HG03159 (cell line): ENCODE measurements around the gene RASSF7.
"Not testable (repeated sequence)": the region's sequence is repeated elsewhere in the genome, so short reads cannot be mapped to it uniquely, and the experiment has no call there.

Experiments
- ATAC-seq: cut with Tn5 transposase; IDR thresholded peaks from one replicate; pipeline ENCODE4 v1.9.1; 2021; ENCODE audit warnings: mild to moderate bottlenecking, moderate library complexity; ENCODE audit not compliant: unreplicated experiment

Gene RASSF7, protein sequence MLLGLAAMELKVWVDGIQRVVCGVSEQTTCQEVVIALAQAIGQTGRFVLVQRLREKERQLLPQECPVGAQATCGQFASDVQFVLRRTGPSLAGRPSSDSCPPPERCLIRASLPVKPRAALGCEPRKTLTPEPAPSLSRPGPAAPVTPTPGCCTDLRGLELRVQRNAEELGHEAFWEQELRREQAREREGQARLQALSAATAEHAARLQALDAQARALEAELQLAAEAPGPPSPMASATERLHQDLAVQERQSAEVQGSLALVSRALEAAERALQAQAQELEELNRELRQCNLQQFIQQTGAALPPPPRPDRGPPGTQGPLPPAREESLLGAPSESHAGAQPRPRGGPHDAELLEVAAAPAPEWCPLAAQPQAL

DNA sequence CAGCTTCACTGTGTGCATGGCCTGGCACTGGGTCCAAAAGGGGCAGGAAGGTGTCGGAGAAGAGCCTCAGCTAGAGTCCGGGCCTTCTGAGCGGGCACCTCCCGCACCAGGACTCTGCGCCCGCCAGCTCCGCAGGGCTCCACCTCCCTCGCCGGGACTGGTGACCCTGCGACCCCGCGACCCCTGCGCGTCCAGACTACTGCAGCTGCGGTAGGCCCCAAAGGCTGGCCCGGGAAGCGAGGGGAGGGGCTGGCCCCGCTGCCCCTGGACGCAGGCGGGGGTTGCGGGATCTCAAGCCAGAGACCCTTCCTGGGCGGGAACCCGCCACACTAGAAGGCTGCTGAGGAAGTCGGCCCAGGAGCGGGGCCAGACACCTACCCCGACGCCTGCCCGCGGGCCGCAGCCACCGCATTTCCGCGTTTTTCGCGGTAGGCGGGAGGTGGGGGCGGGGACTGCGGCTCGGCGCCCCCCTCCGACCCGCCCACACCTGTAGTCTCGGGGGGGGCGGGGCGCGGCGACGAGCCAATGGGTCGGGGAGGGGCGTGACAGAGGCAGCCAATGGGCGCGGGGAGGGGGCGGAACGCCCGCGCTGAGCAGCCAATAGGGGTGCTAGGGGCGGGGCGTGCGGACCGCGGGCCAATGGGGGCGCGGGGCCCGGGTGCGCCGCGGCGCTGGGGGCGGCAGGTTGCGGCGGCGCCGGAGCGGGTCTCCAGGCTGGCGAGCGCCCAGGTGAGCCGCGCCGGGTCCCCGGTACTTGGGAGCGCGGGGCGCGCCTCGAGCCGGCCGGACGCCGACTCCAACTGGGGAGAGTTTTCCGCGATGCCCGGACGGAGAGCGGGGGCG, at the start of gene RASSF7, which contains the start of gene LMNTD2:
Gene RASSF7, plus strand, starts transcription at position 666 of the 843 bp plus-strand sequence. CDS start 799 bp downstream, outside the sequence.
Gene LMNTD2, minus strand, starts transcription at position 434 of the 843 bp plus-strand sequence. Its CDS starts 22 bp downstream, at position 412.
- peak; percentile 61 for ATAC-seq

DNA sequence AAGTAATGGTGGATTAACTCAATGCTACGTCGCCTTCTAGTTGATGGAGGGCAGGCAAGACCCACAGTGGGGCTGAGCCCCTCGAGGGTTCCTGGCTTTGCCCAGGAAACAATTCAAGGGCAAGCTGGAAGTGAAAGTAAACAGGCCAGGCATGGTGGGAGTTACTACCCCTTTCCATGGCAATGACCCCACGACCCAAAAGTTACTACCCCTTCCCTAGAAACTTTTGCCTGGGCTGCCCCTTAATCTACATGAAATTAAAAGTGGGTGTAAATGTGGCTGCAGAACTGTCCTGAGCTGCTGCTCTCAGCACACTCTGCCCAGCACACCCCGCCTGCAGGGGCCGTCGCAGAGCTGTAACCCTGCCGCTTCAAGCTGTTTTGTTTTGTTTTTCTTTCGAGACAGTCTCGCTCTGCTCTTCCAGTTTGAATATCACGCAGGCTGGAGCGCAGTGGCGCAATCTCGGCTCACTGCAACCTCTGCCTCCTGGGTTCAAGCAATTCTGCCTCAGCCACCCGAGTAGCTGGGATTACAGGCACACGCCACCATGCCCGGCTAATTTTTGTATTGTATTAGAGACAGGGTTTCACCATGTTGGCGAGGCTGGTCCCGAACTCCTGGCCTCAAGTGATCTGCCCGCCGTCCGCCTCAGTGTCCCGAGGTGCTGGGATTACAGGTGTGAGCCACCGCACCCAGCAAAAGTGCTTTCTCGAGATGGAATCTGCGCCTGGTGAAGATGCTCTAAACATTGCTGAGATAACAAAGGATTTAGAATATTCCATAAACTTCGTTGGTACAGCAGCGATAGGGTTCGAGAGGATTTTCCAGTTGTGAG, 47.8 kb upstream of the RASSF7 start:
- ATAC-seq: no peak

DNA sequence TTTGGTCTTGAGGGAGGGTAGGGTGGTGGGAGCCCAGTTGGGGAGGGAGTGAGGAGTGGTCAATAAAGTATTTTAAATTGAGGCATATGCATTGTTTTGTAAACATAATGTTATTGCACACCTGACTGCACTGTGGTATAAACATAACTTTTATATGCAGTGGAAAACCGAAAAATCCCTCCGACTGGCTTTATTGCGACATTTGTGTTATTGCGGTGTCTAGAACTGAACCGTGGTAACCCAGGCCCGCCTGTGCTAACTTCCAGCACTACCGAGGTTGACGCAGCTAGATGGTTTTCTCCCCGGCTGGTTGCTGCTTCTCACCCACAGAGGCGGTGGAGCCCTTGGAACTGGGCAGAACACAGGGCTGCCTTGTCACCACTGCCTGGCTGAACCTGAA, 46.2 kb upstream of the RASSF7 start:
- ATAC-seq: no peak

DNA sequence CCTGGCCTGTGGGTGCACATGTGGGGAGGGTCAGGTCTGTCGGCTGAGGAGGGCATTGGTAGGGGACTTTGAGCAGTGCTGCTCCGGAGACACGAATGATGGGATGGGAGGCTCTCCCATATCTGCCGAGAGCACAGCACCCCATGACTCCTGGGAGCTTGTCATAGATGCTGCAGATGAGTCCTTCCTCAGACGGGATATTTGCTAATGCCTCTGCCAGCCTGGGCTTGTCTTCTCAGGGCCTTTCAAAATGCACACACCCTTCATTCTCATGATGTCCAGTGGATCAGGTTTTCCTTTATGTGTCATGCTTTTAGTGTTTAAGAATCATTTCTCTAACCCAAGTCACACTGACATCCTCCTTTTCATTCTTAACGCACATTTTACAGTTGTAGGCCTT, 45.6 kb upstream of the RASSF7 start:
- ATAC-seq: no peak

DNA sequence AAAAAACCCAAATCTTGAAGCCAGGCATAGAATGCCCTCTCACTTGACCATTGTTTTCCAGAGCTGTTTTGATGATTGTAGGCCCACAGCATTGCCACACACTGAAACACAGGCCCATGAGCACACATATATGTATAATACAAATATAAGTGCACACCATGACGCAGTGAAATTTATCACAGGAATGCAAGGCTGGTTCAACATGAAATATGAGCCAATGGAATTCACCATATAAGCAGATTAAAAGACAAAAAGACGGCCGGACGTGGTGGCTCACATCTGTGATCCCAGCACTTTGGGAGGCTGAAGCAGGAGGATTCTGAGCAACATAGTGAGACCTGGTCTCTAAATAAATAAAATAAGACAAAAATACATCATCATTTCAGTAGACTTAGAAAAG, 44.4 kb upstream of the RASSF7 start:
- ATAC-seq: no peak

DNA sequence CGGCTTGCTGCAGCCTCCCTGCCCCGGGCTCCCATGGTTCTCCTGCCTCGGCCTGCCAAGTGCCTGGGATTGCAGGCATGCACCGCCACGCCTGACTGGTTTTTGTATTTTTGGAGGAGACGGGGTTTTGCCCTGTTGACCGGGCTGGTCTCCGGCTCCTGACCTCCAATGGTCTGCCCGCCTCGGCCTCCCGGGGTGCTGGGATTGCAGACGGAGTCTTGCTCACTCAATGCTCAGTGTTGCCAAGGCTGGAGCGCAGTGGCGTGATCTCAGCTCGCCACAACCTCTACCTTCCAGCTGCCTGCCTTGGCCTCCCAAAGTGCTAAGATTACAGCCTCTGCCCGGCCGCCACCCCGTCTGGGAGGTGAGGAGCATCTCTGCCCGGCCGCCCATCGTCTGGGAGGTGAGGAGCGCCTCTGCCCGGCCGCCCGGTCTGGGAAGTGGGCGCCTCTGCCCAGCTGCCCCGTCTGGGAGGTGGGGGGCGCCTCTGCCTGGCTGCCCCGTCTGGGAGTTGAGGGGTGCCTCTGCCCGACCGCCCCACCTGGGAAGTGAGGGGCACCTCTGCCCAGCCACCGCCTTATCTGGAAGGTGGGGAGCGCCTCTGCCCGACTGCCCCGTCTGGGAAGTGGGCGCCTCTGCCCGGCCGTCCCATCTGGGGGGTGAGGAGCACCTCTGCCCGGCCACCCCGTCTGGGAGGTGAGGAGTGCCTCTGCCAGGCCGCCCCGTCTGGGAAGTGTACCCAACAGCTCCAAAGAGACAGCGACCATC, 43.7 kb upstream of the RASSF7 start:
- ATAC-seq: not testable (repeated sequence)

DNA sequence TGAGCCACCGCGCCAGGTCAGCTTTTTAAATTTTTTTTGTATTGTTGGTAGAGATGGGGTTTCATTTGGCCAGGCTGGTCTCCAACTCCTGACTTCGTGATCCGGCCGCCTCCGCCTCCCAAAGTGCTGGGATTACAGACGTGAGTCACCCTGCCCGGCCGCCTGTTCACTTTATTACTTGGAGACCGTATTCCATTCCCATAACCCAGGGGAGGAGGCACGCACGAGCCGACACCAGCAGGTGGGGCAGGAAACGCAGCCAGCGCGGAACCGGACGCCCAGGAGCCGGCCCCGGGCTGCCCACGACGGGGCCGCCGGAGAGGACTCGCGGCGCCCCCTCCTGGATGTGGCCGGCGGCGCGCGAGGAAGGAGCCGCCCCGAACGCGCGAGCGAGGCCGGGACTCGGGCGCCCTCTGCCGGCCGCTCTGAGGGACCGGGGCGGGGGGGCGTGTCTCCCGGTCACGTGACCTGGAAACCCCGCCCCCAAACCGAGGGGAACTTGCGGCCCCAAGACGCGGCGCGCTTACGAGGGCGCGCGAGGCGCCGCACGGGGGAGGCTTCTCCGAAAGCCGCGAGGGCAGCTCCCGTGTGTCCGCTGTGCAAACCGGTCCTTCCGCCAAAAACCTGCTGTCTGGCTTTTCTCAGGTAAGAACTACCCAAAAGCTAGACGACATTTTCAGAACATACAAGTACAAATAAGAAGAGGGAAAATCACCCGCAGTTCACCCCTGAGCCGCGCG, 42.1 kb upstream of the RASSF7 start:
- ATAC-seq: no peak

DNA sequence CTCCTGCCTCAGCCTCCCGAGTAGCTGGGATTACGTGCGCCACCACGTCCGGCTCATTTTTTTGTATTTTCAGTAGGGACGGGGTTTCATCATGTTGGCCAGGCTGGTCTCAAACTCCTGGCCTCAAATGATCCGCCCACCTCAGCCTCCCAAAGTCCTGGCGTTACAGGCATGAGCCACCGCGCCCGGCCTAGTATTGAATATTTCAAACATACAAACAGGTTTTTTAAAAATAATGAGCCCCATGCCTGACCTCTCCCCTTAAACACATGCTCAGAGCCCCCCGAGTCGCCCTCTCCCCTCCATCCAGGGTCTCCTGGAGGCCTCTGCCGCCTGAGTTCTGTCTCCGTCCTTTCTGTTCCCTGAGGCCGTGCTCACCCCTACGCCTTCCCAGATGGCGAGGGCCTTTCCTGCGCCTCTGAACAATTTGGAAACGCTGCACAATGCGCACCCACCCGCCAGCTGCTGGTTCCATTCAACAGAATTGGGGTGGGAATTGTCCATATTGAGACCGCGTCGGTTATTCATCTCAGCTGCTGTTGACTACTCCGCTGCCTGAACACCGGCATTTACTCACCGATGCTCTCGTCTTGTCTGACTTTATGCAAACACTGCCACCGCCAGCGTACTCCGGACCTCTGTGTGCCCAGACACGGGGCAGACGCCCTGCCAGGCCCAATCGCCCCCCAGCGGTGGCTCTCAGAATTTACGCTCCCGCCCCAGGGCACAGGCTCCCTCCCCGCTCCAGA, 40.2 kb upstream of the RASSF7 start:
- ATAC-seq: no peak

DNA sequence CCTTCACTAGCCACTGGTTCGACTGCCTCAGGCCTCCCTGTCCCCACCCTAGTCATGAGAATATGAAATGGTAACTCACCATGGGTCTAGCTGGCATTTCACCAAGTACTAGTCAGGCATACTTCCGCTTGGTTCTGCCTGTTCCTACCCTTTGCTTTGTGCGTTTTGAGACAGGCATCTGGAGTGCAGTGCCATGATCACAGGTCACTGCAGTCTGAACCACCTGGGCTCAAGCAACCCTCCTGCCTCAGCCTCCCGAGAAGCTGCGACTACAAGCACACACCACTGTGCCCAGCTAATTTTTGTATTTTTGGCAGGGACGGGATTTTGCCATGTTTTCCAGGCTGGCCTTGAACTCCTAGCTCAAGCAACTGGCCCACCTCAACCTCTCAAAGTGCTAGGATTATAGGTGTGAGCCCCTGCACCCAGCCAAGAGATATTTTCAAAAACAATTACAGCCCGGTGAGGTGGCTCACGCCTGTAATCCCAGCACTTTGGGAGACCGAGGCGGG, 39.5 kb upstream of the RASSF7 start:
- no peak for ATAC-seq

DNA sequence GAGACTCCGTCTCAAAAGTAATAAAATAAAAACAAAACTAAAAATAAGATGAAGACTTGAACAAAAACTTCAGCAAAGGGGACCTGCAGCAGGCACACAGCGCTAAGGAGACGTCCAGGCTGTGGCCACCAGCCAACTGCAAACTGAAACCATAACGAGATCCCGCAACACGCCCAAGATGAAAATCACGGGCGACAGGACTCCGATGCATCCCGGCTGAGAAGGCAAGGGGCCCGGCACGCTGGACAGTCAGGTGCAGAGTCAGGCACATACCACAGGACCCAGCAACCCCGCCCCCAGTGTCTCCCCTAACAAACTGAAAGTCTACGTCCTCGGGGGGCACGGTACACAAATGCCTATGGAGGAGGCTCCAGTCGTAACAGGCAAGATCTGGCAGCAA, 34.6 kb upstream of the RASSF7 start:
- no peak for ATAC-seq

DNA sequence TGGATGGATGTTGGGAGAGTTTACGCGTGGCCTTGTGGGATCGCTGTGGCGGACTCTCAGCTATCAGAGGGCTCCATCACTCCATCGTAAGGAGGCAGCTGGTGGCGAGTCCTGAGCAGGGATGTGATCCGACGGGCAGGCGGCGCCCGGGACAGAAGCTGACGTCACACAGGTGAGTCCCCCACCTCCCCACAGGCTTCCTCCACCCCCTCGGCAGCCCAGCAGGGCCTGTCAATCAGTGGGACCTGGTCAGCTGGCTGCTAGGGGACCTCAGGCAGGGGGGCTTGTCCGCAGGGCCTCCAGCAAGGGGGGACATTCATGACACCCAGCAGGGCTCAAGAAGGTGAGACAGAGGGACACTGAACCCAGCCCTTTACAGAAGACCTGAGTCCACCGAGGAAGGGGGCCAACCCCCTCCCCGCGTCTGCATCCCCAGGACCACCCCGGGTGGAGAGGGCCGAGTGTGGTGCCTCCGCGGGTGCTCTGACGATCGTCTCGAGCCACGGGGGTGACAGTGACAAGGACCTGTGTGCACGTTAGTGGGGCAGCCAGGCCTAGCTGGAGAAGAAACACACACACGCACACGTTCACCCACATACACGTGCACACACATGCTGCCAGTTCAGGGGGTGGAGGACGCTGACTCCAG, 32.5 kb upstream of the RASSF7 start:
- no peak for ATAC-seq

DNA sequence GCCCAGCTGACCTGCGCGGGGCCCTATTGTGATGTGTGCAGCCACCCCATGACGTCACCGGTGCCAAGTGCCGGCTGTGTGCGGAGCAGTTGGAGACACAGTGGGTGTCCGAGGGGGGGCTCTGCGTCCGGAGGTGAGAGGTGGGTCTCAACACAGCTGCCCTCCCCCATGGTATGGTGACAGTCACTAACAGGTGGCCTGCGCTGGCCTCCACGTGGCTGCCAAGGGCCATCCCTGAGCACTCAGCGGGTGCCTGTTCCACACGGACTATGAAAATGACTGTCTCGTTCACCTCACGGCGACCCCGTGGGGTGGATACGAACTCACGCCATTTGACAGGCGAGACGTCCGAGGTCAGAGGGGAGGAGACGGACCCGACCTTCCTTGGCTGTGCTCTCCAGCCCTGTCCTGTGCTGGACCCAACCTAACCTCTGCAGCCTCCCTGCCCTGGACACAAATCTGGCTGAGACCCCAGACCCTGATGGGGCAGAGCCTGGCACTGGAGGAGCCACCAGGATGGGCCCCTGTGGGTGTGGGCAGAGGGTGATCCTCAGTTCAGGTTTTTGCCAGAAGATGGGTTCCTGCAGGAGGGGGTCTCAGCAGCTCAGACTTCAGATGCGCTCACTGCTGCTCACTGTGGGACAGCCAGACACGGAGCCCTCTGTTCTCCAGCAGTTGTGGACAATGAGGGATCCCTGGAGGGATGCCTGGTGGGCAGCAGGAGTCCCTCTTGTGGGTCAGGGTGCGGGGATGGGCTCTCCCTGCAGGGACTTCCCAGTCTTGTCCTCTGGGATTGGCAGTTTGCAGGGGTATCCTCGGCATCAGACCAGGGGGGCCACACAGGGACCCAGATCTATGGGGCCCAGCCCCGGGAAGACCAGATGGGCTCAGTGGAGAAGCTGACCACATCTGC, 31.7 kb upstream of the RASSF7 start:
- no peak for ATAC-seq

DNA sequence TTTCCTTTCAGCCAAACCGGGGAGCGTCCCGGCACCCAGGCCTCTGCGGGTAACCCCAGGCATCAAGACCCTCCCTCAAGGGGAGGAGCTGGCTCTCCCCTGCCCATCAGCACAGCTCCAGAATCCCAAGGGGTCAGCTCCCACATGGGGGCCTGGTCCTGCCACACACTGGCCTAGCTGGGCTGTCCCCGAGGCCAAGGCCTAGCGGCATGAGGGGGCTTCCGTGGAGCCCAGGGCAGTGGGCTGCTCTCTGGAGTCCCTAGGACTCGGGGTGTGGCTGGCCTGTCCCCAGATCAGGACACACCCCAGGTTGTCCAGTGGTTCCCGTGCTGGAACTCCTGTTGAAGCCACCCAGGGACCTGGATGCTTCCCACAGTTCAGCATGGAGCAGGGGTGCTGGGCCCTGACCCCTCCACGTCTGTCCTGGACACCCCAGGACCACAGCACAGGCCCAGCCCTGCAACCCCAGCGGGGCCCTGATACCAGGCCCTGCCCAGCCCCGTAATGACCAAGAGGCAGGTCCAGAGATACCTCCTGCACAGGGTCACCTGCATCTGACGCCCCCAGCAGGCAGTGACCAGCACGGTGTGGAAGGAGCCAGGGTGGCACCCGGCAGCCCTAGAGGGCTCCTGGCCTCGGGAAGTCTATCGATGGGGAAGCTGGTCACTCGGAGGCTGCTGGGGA, 30.9 kb upstream of the RASSF7 start:
- no peak for ATAC-seq

DNA sequence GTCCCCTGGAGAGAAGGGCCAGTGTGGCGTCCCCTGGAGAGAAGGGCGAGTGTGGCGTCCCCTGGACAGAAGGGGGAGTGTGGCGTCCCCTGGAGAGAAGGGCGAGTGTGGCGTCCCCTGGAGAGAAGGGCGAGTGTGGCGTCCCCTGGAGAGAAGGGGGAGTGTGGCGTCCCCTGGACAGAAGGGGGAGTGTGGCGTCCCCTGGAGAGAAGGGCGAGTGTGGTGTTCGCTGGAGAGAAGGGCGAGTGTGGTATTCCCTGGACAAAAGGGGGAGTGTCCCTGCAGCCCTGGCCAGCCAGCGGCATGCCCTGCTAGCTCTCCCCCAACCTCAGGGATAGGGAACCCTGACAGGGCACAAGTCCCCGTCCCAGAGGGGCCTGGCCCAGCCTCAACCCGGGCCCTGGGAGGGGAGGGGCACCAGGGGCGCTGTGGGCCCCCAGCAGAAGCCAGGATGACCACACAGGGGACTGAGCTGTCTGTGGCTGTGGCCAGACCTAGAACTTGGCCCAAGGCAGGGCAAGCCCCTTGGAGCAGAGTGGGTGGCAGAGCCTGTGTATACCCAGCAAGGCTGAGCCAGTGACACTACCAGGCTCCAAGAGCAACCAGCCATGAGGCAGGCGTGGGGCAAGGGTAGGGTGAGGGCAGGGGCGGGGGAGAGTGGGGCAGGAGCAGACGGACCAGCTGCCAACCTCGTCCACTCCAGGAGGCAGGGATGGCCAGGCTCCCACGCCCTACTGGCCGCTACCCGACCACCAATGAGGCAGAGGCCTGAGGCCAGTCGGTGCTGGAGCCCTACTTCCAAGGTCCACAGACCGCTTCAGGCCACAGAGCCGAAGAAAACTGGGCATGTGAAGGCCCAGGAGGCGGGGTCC, 29.6 kb upstream of the RASSF7 start:
- no peak for ATAC-seq

DNA sequence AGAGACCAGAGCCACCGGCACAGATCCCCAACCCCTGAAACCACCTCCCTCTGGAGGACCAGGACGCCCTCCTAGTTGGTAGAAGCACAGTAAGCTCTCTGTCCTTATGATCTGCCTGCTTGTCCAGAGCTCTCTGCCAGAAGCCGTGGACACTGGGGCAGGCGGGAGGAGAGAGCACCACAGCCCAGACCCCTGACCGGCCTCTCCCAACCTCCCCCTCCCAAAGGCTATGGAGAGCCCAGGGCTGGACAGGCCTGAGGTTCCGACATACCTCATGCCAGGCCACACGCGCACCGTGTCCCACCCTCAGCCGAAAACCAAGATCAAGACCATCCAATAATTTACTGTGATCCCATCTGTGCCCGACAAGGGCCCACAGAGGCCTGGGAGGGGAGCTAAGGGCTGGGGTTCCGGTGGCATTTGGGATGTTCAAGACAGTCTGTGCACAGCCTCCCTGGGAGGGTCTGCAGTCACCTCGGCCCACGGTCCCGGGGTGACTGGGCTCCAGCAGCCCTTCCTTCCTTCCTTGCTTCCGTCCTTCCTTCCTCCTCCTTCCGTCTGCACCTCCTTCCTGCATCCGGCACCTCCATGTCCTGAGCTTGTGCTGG, 28.7 kb upstream of the RASSF7 start:
- ATAC-seq: no peak
